ENCODE measurements around the gene MRS2.

Gene MRS2

GRCh38 chr6:24429146-24429545, 26.4 kb downstream of the MRS2 start:
- no peak for TF ChIP-seq CTBP1 (IDR thresholded peaks at IDR 0.05; ENCODE audit: borderline replicate concordance)
- no peak for TF ChIP-seq LEF1 (IDR thresholded peaks at IDR 0.05; ENCODE audit: borderline replicate concordance)
- TF ChIP-seq ELF4 (IDR thresholded peaks at IDR 0.05), result no peak
- no peak for TF ChIP-seq TARDBP (IDR thresholded peaks at IDR 0.05)
- TF ChIP-seq SP1 (IDR thresholded peaks at IDR 0.05), result no peak
- CTCF ChIA-PET, result no interaction called here
- no peak for DNase-seq (ENCODE audit: extremely low spot score)
- POLR2A ChIA-PET, result interaction anchor here (0.6 kb wide), 1 partner anchor 133 kb away, joined by 3 read pairs; no protein-coding TSS in a partner anchor

- ChIA-PET POLR2A (no interaction called here), CTCF (interaction anchor here (0.7 to 1.3 kb wide), 4 partner anchors 11 to 65 kb away, joined by 3 to 6 read pairs (median 4); no protein-coding TSS in a partner anchor)
- TF ChIP-seq HDGF (IDR thresholded peaks at IDR 0.05; ENCODE audit: borderline replicate concordance), result no peak
- no peak for TF ChIP-seq SUZ12 (IDR thresholded peaks at IDR 0.05)
- no peak for TF ChIP-seq LEF1 (IDR thresholded peaks at IDR 0.05; ENCODE audit: borderline replicate concordance)
- no peak for TF ChIP-seq SP1 (IDR thresholded peaks at IDR 0.05)
- no peak for TF ChIP-seq ELF4 (IDR thresholded peaks at IDR 0.05)
- no peak for TF ChIP-seq FOXM1 (IDR thresholded peaks at IDR 0.05; ENCODE audit: borderline replicate concordance)
- TF ChIP-seq CTBP1 (IDR thresholded peaks at IDR 0.05; ENCODE audit: borderline replicate concordance), result no peak
- TF ChIP-seq BHLHE40 (IDR thresholded peaks at IDR 0.05; ENCODE audit: borderline replicate concordance), result no peak
- no peak for TF ChIP-seq ZNF384 (IDR thresholded peaks at IDR 0.05)
- TF ChIP-seq PKNOX1 (IDR thresholded peaks at IDR 0.05), result no peak
- DNase-seq (ENCODE audit: extremely low spot score), result no peak
Observed at GRCh38 chr6:24430086-24430485, 27.4 kb downstream of the MRS2 start.

- POLR2A ChIA-PET, result no interaction called here
- DNase-seq (ENCODE audit: extremely low spot score), result peak; percentile 55
Observed at GRCh38 chr6:24431045-24431451, 28.3 kb downstream of the MRS2 start.

GRCh38 chr6:24432611-24433010, 29.9 kb downstream of the MRS2 start:
- POLR2A ChIA-PET, result no interaction called here
- TF ChIP-seq FOXA1 (IDR thresholded peaks at IDR 0.05) (no peak), BHLHE40 (IDR thresholded peaks at IDR 0.05; ENCODE audit: borderline replicate concordance) (no peak), CTBP1 (IDR thresholded peaks at IDR 0.05; ENCODE audit: borderline replicate concordance) (no peak), ARNT (IDR thresholded peaks at IDR 0.05) (no peak), FOXK2 (IDR thresholded peaks at IDR 0.05) (no peak), L3MBTL2 (conservative IDR thresholded peaks at IDR 0.05) (no peak), HDGF (IDR thresholded peaks at IDR 0.05; ENCODE audit: borderline replicate concordance) (no peak), ELF4 (IDR thresholded peaks at IDR 0.05) (no peak), SP1 (IDR thresholded peaks at IDR 0.05) (no peak), LEF1 (IDR thresholded peaks at IDR 0.05; ENCODE audit: borderline replicate concordance) (no peak), FOXM1 (IDR thresholded peaks at IDR 0.05; ENCODE audit: borderline replicate concordance) (no peak)
- CTCF ChIA-PET, result interaction anchor here (0.6 kb wide), 1 partner anchor 585 kb away, joined by 5 read pairs; no protein-coding TSS in a partner anchor
- DNase-seq (ENCODE audit: extremely low spot score), result no peak

More at GRCh38 chr6:24431045-24431451, 28.3 kb downstream of the MRS2 start:
- TF ChIP-seq ARNT (IDR thresholded peaks at IDR 0.05) (no peak), SP1 (IDR thresholded peaks at IDR 0.05) (no peak), HDGF (IDR thresholded peaks at IDR 0.05; ENCODE audit: borderline replicate concordance) (no peak), ZNF384 (IDR thresholded peaks at IDR 0.05) (no peak), CTBP1 (IDR thresholded peaks at IDR 0.05; ENCODE audit: borderline replicate concordance) (no peak), BHLHE40 (IDR thresholded peaks at IDR 0.05; ENCODE audit: borderline replicate concordance) (no peak), FOXA1 (IDR thresholded peaks at IDR 0.05) (no peak), ELF4 (IDR thresholded peaks at IDR 0.05) (no peak), FOXM1 (IDR thresholded peaks at IDR 0.05; ENCODE audit: borderline replicate concordance) (no peak), SUZ12 (IDR thresholded peaks at IDR 0.05) (no peak), L3MBTL2 (conservative IDR thresholded peaks at IDR 0.05) (no peak), PKNOX1 (IDR thresholded peaks at IDR 0.05) (no peak)
- CTCF ChIA-PET, result interaction anchor here (0.7 to 1.3 kb wide), 7 partner anchors 10 to 148 kb away, joined by 3 to 6 read pairs (median 3); no protein-coding TSS in a partner anchor

- TF ChIP-seq CTBP1 (IDR thresholded peaks at IDR 0.05; ENCODE audit: borderline replicate concordance), result no peak
- no peak for TF ChIP-seq FOXA1 (IDR thresholded peaks at IDR 0.05)
- TF ChIP-seq TARDBP (IDR thresholded peaks at IDR 0.05), result no peak
- TF ChIP-seq ELF4 (IDR thresholded peaks at IDR 0.05), result no peak
- no peak for TF ChIP-seq ARNT (IDR thresholded peaks at IDR 0.05)
- no peak for TF ChIP-seq PKNOX1 (IDR thresholded peaks at IDR 0.05)
- TF ChIP-seq SUZ12 (IDR thresholded peaks at IDR 0.05), result no peak
- no peak for TF ChIP-seq ZNF384 (IDR thresholded peaks at IDR 0.05)
- TF ChIP-seq FOXK2 (IDR thresholded peaks at IDR 0.05), result no peak
- DNase-seq (ENCODE audit: extremely low spot score), result no peak
- ChIA-PET POLR2A (no interaction called here), CTCF (no interaction called here)
Observed at GRCh38 chr6:24436979-24437378, 34.2 kb downstream of the MRS2 start.

- ChIA-PET POLR2A (no interaction called here), CTCF (interaction anchor here (2.2 kb wide), 1 partner anchor 10 kb away, joined by 6 read pairs; no protein-coding TSS in a partner anchor)
- TF ChIP-seq PKNOX1 (IDR thresholded peaks at IDR 0.05) (no peak), FOXA1 (IDR thresholded peaks at IDR 0.05) (no peak), TARDBP (IDR thresholded peaks at IDR 0.05) (no peak), ZNF384 (IDR thresholded peaks at IDR 0.05) (no peak), BHLHE40 (IDR thresholded peaks at IDR 0.05; ENCODE audit: borderline replicate concordance) (no peak), NFRKB (IDR thresholded peaks at IDR 0.05) (no peak), CTBP1 (IDR thresholded peaks at IDR 0.05; ENCODE audit: borderline replicate concordance) (no peak), SP1 (IDR thresholded peaks at IDR 0.05) (no peak), ARNT (IDR thresholded peaks at IDR 0.05) (no peak), LEF1 (IDR thresholded peaks at IDR 0.05; ENCODE audit: borderline replicate concordance) (no peak), FOXK2 (IDR thresholded peaks at IDR 0.05) (no peak), FOXM1 (IDR thresholded peaks at IDR 0.05; ENCODE audit: borderline replicate concordance) (no peak), ELF4 (IDR thresholded peaks at IDR 0.05) (no peak), HDGF (IDR thresholded peaks at IDR 0.05; ENCODE audit: borderline replicate concordance) (no peak), SUZ12 (IDR thresholded peaks at IDR 0.05) (no peak), L3MBTL2 (conservative IDR thresholded peaks at IDR 0.05) (no peak)
- DNase-seq (ENCODE audit: extremely low spot score), result no peak
Observed at GRCh38 chr6:24439858-24440539, 37.3 kb downstream of the MRS2 start.

All from HEK293T (cell line).